Aortic smooth muscle cell (primary cell): Measurements from ENCODE around the gene LARP1. TPM values are rescaled to one million over a fixed set of nuclear protein-coding genes. Genes with fewer than 3 reads are reported as not detected.

Experiments
- total RNA-seq: library from RNA; depleted of rRNA; stranded (reverse); fragments of >200 nt; gene quantifications from 2 replicates; pipeline ENCODE4 v1.2.3, GENCODE V29; 2014

The LARP1 gene
- total RNA-seq: 44.7 and 46.1 TPM in 2 replicates

GRCh38 chr5:154755361-154756008 lies at the start of gene LARP1:
Gene LARP1, plus strand, starts transcription at chr5:154755377. Its CDS starts 381 bp downstream, at chr5:154755758.

DNA sequence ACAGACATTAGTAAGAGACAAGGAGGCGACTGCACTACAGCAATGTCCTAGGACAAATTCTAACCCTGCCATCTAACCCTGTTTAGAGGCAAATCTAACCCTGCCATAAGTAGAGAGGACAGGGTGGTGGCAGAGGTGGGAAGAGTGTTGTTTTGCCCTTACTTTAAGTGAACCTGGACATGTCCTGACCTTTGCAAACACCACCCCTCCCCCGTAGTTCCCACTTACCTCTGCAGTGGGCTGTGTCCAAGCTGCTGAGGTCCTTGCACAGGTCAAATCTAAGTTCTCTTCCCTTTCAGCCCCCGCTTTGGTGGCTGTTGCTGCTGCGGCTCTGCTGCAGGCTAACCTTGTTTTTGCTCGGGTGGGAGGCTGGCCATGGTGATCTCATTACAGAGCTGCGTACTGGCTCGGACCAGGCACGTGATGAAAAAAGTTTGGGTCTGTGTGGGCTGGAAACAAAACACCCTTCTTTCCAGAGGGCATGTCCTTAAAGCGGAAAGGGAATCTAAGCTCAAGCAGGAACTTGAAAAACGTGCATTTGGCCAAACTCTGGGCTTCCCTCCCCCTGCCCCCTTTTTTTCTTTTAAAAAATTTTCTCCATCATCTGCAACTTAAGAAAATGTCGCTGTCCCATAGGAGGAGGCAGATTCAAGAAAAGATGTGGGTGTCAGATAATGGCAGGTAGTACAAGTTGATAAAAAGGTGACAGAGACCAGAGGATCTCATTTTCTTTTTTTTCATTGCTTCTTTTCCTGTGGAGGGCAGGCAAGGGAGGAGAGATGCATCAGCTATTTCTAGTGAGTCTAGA lies 95.3 kb downstream of the LARP1 start, which contains the start of gene FAXDC2:
Gene FAXDC2, minus strand, starts transcription at position 349 of the 808 bp plus-strand sequence. CDS start 12,425 bp downstream, outside the sequence.

DNA sequence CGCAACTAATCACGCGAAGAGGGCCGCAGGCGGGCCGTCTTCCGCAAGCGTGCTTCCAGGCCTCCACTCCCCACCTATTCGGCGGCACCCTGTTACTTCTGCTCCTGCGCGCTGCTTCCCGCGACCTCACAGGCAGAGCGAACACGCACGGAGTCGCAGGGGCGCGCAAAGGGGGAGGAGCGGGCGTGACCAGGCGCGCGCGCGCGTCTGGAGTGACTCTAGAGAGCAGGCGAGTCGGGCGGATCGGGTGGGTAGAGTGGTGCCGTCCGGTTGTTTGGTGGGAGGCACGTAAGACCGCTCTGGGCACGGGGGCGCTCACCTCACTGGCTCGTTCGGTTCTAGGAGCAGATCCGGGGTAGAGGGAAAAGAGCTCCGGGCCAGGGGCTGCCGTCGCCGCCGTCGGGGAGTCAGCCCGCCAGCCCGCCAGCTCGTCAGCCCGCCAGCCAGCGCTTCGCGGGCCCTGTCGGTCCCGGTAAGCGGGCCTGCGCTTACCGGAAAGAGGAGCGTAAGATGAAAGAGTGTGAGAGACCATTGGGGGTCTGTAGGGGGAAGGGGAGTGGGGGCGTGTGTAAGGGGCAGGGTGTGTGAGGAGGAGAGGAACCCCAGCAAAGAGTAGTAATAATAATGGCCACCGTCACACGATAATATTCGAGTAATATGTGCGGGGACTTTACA lies 103.3 kb downstream of the LARP1 start, which contains the start of gene CNOT8:
Gene CNOT8, plus strand, starts transcription at position 331 of the 675 bp plus-strand sequence. CDS start 4,652 bp downstream, outside the sequence.

Other genes starting within 250 kb of the LARP1 start
- gene FAXDC2, start 95.2 kb downstream of the LARP1 start, total RNA-seq: 9.0 and 13.6 TPM in 2 replicates
- 40.4 and 44.2 TPM in 2 replicates for gene CNOT8, start 103.2 kb downstream of the LARP1 start, total RNA-seq
- 10.8 and 12.4 TPM in 2 replicates for gene GEMIN5, start 182.8 kb downstream of the LARP1 start, total RNA-seq
- gene MRPL22, start 185.7 kb downstream of the LARP1 start, total RNA-seq: 22.0 and 25.5 TPM in 2 replicates